Upper lobe of left lung (tissue), 4 donors: ENCODE measurements around the gene CNN2.

Experiments used
- CTCF ChIP-seq, 6 experiments: fragments of 450-650 bp in 4 of 6; fragments of 200-600 bp in 2 of 6; sonication (generic) in 2 of 6; IDR thresholded peaks; one replicate each; pipeline ENCODE4 v1.5.1; 2016 to 2019; ENCODE audit warnings: antibody characterized with exemption in 6 of 6
- EP300 ChIP-seq, 4 donors: sonication (generic); formaldehyde crosslinking; IDR thresholded peaks; one replicate each; pipeline ENCODE4 v1.5.1; 2017; ENCODE audit warnings: antibody characterized with exemption in 4 of 4, control low read depth in 2 of 4
- POLR2A ChIP-seq, 4 donors: fragments of 450-650 bp; IDR thresholded peaks; one replicate each; pipeline ENCODE4 v1.5.1; 2016 to 2017; ENCODE audit warnings: antibody characterized with exemption in 4 of 4, mild to moderate bottlenecking in 2 of 4
- POLR2AphosphoS5 ChIP-seq, 2 donors: sonication (generic); formaldehyde crosslinking; IDR thresholded peaks; one replicate each; pipeline ENCODE4 v1.5.1; 2017; ENCODE audit warnings: antibody characterized with exemption in 2 of 2

- TF ChIP-seq CTCF (IDR thresholded peaks at IDR 0.05) (no peak), POLR2A (IDR thresholded peaks at IDR 0.05) (no peak), POLR2AphosphoS5 (IDR thresholded peaks at IDR 0.05) (no peak), EP300 (IDR thresholded peaks at IDR 0.05) (no peak)
Measured at GRCh38 chr19:1084024-1084868, 57.8 kb downstream of the CNN2 start.
